22Rv1 (cell line): ENCODE measurements around the gene ANKRD40.

Experiments
- ZFX ChIP-seq: fragments of 450-650 bp; IDR thresholded peaks from 2 replicates; pipeline ENCODE4 v1.6.1; 2017; ENCODE audit warnings: antibody characterized with exemption, borderline replicate concordance
- TF ChIP-seq, protein P1 (sequence below): fragments of 450-650 bp; IDR thresholded peaks from 2 replicates; pipeline ENCODE4 v1.5.1; 2017; ENCODE audit warnings: mild to moderate bottlenecking

DNA sequence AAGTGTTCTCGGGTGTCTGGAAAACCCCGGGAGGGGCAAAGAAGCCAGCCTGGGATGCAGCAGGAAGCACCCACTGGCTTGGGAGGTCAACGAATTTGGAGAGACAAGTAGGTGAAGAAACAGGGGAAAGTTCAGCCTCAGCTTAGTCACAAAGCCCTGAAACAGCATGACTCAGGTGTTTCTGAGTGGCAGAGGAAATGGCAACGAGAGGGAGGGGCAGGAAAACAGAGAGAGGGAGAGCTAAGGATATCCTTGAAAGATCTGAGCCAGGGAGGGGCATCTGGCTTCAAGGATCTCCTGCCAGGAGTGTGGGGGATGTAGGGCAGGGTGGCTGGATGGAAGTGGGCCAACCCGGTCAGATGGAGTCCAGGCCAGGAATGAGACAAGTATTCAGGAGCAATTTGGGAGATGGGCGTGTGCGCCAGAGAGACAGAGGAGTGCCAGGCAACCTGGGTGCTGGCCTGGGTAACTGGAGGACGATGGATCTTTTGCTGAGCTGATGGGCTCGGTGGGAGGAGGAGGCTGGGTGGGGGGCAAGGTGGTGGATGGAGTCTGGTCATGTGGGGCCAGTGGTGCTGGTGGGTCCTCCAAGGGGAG lies 45.8 kb downstream of the ANKRD40 start:
- TF ChIP-seq, protein P1, sequence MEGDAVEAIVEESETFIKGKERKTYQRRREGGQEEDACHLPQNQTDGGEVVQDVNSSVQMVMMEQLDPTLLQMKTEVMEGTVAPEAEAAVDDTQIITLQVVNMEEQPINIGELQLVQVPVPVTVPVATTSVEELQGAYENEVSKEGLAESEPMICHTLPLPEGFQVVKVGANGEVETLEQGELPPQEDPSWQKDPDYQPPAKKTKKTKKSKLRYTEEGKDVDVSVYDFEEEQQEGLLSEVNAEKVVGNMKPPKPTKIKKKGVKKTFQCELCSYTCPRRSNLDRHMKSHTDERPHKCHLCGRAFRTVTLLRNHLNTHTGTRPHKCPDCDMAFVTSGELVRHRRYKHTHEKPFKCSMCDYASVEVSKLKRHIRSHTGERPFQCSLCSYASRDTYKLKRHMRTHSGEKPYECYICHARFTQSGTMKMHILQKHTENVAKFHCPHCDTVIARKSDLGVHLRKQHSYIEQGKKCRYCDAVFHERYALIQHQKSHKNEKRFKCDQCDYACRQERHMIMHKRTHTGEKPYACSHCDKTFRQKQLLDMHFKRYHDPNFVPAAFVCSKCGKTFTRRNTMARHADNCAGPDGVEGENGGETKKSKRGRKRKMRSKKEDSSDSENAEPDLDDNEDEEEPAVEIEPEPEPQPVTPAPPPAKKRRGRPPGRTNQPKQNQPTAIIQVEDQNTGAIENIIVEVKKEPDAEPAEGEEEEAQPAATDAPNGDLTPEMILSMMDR, result no peak
- TF ChIP-seq ZFX, result no peak
